ENCODE data around the gene POU1F1.

Gene POU1F1

DNA sequence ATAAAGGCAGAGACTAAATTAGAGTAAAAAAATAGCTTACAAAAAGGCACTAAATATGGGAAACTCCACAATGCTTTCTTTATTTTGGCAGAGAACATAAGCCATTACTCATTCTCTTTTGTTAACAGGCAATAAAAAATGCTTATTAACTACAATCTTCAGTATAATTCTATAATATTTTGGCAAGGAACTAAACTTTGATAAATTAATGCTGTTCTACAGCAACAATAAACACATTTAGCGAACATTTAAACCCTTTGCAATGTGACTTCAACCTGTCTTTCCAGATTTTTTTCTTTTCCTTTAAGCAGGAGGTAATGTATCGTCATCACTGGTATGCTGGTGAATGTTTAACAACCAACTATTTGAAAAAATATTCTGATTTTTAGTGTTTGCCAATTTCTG, 42.2 kb upstream of the POU1F1 start:
- Histone ChIP-seq H3K79me2 (ENCODE audit: insufficient read depth, low read length) (no peaks in the 10 kb centered on the region), H3K4me3 (ENCODE audit: low read depth in 1 of 2, low read length in 2 of 2) (no peak overlapping the region), H3K27ac (ENCODE audit: low read length) (no peak overlapping the region), H4K20me1 (ENCODE audit: insufficient read depth, low read length) (no peaks in the 10 kb centered on the region), H2AFZ (ENCODE audit: low read depth, low read length) (no peak overlapping the region), H3K4me1 (ENCODE audit: insufficient read depth, low read length) (no peaks in the 10 kb centered on the region), H3K9me3 (ENCODE audit: insufficient read depth, low read length, severe bottlenecking) (no peaks in the 10 kb centered on the region), H3K36me3 (ENCODE audit: insufficient read depth, low read length) (no peaks in the 10 kb centered on the region), H3K9ac (ENCODE audit: low read depth, low read length) (no peak overlapping the region), H3K27me3 (ENCODE audit: insufficient read depth, low read length, poor library complexity) (peaks cover 3% of the 10 kb centered on the region), H3K4me2 (ENCODE audit: insufficient read depth, low read length) (no peak overlapping the region)
- ATAC-seq (ENCODE audit: insufficient read depth, low read depth) = no peak
- no peak for TF ChIP-seq EZH2 (IDR thresholded peaks at IDR 0.05; ENCODE audit: borderline replicate concordance, low read depth, low read length, severe bottlenecking)
- TF ChIP-seq, protein P1, sequence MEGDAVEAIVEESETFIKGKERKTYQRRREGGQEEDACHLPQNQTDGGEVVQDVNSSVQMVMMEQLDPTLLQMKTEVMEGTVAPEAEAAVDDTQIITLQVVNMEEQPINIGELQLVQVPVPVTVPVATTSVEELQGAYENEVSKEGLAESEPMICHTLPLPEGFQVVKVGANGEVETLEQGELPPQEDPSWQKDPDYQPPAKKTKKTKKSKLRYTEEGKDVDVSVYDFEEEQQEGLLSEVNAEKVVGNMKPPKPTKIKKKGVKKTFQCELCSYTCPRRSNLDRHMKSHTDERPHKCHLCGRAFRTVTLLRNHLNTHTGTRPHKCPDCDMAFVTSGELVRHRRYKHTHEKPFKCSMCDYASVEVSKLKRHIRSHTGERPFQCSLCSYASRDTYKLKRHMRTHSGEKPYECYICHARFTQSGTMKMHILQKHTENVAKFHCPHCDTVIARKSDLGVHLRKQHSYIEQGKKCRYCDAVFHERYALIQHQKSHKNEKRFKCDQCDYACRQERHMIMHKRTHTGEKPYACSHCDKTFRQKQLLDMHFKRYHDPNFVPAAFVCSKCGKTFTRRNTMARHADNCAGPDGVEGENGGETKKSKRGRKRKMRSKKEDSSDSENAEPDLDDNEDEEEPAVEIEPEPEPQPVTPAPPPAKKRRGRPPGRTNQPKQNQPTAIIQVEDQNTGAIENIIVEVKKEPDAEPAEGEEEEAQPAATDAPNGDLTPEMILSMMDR (IDR thresholded peaks at IDR 0.05; ENCODE audit: borderline replicate concordance, extremely low read depth, low read length, poor library complexity, severe bottlenecking) = no peak
- no peak for DNase-seq

DNA sequence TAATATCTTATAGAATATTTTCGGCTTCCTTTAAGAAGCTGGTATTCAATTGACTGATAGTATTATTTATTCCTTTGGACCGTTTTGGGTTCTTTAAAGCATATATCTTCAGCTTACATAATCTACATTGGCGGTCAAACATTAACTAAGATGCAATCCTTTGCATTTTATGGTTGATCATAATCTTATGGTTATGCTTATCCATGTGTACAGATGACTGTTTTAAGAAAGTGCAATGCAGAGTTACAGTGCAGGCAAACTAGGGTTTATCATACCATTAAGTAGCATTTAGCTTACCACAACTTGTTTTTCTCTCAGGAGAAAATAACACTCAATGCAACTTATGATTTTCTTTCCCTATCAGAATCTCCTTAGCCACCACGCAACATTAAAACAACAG, 41.4 kb upstream of the POU1F1 start:
- Histone ChIP-seq H3K4me2 (ENCODE audit: insufficient read depth, low read length) (no peak overlapping the region), H3K36me3 (ENCODE audit: insufficient read depth, low read length) (no peaks in the 10 kb centered on the region), H3K4me3 (ENCODE audit: low read depth in 1 of 2, low read length in 2 of 2) (no peak overlapping the region), H2AFZ (ENCODE audit: low read depth, low read length) (no peak overlapping the region), H3K4me1 (ENCODE audit: insufficient read depth, low read length) (no peaks in the 10 kb centered on the region), H3K79me2 (ENCODE audit: insufficient read depth, low read length) (no peaks in the 10 kb centered on the region), H3K9me3 (ENCODE audit: insufficient read depth, low read length, severe bottlenecking) (no peaks in the 10 kb centered on the region), H4K20me1 (ENCODE audit: insufficient read depth, low read length) (no peaks in the 10 kb centered on the region), H3K9ac (ENCODE audit: low read depth, low read length) (no peak overlapping the region), H3K27ac (ENCODE audit: low read length) (no peak overlapping the region), H3K27me3 (ENCODE audit: insufficient read depth, low read length, poor library complexity) (peaks cover 3% of the 10 kb centered on the region)
- no peak for TF ChIP-seq EZH2 (IDR thresholded peaks at IDR 0.05; ENCODE audit: borderline replicate concordance, low read depth, low read length, severe bottlenecking)
- TF ChIP-seq, protein P1 (IDR thresholded peaks at IDR 0.05; ENCODE audit: borderline replicate concordance, extremely low read depth, low read length, poor library complexity, severe bottlenecking) = no peak
- no peak for ATAC-seq (ENCODE audit: insufficient read depth, low read depth)
- DNase-seq = no peak

DNA sequence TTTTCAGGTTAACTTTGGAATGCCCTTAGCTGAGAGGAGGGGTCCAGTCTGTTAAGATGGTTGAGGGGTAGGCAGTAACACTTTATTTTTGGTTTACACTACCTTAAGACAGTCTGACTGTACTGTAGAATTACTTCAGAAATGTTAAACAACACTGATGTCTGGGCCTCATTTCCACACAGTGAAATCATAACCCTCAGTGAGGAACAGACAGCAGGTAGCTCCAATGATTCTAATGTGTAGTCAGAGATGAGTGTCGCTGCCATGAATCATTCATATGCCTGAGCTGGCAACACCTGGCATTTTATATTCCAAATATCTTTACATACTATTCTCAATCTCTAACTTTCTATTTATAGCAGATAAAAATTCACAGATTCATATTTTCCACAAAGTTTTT, 37.3 kb upstream of the POU1F1 start:
- H3K36me3 ChIP-seq (ENCODE audit: insufficient read depth, low read length) = no peaks in the 10 kb centered on the region
- H3K9ac ChIP-seq (ENCODE audit: low read depth, low read length) = no peak overlapping the region
- no peaks in the 10 kb centered on the region for H3K4me1 ChIP-seq (ENCODE audit: insufficient read depth, low read length)
- no peak for DNase-seq
- TF ChIP-seq, protein P1 (IDR thresholded peaks at IDR 0.05; ENCODE audit: borderline replicate concordance, extremely low read depth, low read length, poor library complexity, severe bottlenecking) = no peak
- H4K20me1 ChIP-seq (ENCODE audit: insufficient read depth, low read length) = no peaks in the 10 kb centered on the region
- no peaks in the 10 kb centered on the region for H3K79me2 ChIP-seq (ENCODE audit: insufficient read depth, low read length)
- no peak overlapping the region for H3K27ac ChIP-seq (ENCODE audit: low read length)
- no peak overlapping the region for H3K4me2 ChIP-seq (ENCODE audit: insufficient read depth, low read length)
- H3K9me3 ChIP-seq (ENCODE audit: insufficient read depth, low read length, severe bottlenecking) = no peaks in the 10 kb centered on the region
- peaks cover 3% of the 10 kb centered on the region for H3K27me3 ChIP-seq (ENCODE audit: insufficient read depth, low read length, poor library complexity)
- no peak overlapping the region for H2AFZ ChIP-seq (ENCODE audit: low read depth, low read length)
- ATAC-seq (ENCODE audit: insufficient read depth, low read depth) = no peak
- H3K4me3 ChIP-seq (ENCODE audit: low read depth in 1 of 2, low read length in 2 of 2) = no peak overlapping the region

DNA sequence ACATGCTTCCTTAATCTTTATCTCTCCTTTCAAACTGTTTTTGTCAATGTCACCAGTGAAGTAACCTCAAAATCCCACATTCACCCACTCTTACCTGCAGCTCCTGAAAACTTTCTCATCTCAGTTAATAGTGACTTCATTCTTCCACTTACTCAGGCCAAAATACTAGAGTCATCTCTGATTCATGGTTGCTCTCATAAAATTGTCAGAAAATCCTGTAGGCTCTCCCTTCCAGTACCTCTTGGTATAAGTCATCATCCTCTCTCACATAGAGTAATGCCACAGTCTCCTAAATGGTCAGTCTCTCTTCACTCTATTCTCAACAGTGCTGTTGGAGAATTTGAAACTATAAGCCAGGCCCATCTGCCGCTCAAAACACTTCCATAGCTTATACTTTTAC, 34.9 kb upstream of the POU1F1 start:
- ATAC-seq (ENCODE audit: insufficient read depth, low read depth) = no peak
- no peak for DNase-seq

More for the DNA sequence above, 34.9 kb upstream of the POU1F1 start:
- Histone ChIP-seq H3K4me3 (ENCODE audit: low read depth in 1 of 2, low read length in 2 of 2) (no peak overlapping the region), H3K4me2 (ENCODE audit: insufficient read depth, low read length) (no peak overlapping the region), H3K4me1 (ENCODE audit: insufficient read depth, low read length) (no peaks in the 10 kb centered on the region), H3K27me3 (ENCODE audit: insufficient read depth, low read length, poor library complexity) (peaks cover 3% of the 10 kb centered on the region), H3K79me2 (ENCODE audit: insufficient read depth, low read length) (no peaks in the 10 kb centered on the region), H2AFZ (ENCODE audit: low read depth, low read length) (no peak overlapping the region), H3K9me3 (ENCODE audit: insufficient read depth, low read length, severe bottlenecking) (no peaks in the 10 kb centered on the region), H3K36me3 (ENCODE audit: insufficient read depth, low read length) (no peaks in the 10 kb centered on the region), H3K9ac (ENCODE audit: low read depth, low read length) (no peak overlapping the region), H3K27ac (ENCODE audit: low read length) (no peak overlapping the region), H4K20me1 (ENCODE audit: insufficient read depth, low read length) (no peaks in the 10 kb centered on the region)
- TF ChIP-seq, protein P1 (IDR thresholded peaks at IDR 0.05; ENCODE audit: borderline replicate concordance, extremely low read depth, low read length, poor library complexity, severe bottlenecking) = no peak
- TF ChIP-seq EZH2 (IDR thresholded peaks at IDR 0.05; ENCODE audit: borderline replicate concordance, low read depth, low read length, severe bottlenecking) = no peak

Measured in DND-41 (cell line).